Esophagus squamous epithelium (tissue), 5 donors: ENCODE data around the gene IL1RN. TPM values are rescaled to one million over a fixed set of nuclear protein-coding genes. Genes with fewer than 3 reads are reported as not detected.

Experiments
- DNase-seq: peaks from one replicate; lab custom pipeline; 2025; lab: John Stamatoyannopoulos, UW
- H3K27ac ChIP-seq, 4 donors: fragments of 200-600 bp; sonication (generic); one replicate each; pipeline ENCODE4 v1.5.1; 2016 to 2019; ENCODE audit warnings: mild to moderate bottlenecking in 1 of 4
- H3K27me3 ChIP-seq, 4 donors: fragments of 200-600 bp; sonication (generic); 1 replicate in 3 of 4; 2 replicates in 1 of 4; pipeline versions ENCODE4 v1.5.1 to v1.6.0; 2017 to 2021; ENCODE audit warnings: antibody characterized with exemption in 1 of 4
- H3K36me3 ChIP-seq, 3 donors: fragments of 200-600 bp; sonication (generic); one replicate each; pipeline ENCODE4 v1.5.1; 2016 to 2019
- H3K4me1 ChIP-seq, 3 donors: fragments of 200-600 bp; sonication (generic); one replicate each; pipeline ENCODE4 v1.5.1; 2017 to 2019
- H3K4me3 ChIP-seq, 4 donors: fragments of 200-600 bp; sonication (generic); 1 replicate in 3 of 4; 2 replicates in 1 of 4; pipeline ENCODE4 v1.5.1; 2016 to 2019; ENCODE audit warnings: mild to moderate bottlenecking in 2 of 4, moderate library complexity in 1 of 4
- H3K9me3 ChIP-seq, 3 donors: fragments of 200-600 bp; sonication (generic); one replicate each; pipeline ENCODE4 v1.5.1; 2016 to 2019
- POLR2A ChIP-seq, 4 donors: fragments of 450-650 bp; IDR thresholded peaks; one replicate each; pipeline ENCODE4 v1.6.1; 2017; ENCODE audit warnings: antibody characterized with exemption in 4 of 4, mild to moderate bottlenecking in 4 of 4, moderate library complexity in 3 of 4
- WGBS, 2 donors: methylation state at CpG; one replicate each; pipeline ENCODE4 v1.1.5; 2018; 5-methylcytosine and 5-hydroxymethylcytosine counted together
- intact Hi-C: fragments of 100-400 bp; cut with DNase I; formaldehyde crosslinking; loops from one replicate; pipeline ENCODE4 v1.15.0; 2022
- total RNA-seq, 4 donors: library from RNA; depleted of rRNA; stranded (reverse); fragments of >200 nt; gene quantifications; one replicate each; pipeline ENCODE4 v1.1.0, GENCODE V29; 2016
- TF ChIP-seq, protein P1 (sequence below), 6 experiments: fragments of 450-650 bp in 4 of 6; fragments of 200-600 bp in 2 of 6; sonication (generic) in 2 of 6; IDR thresholded peaks; one replicate each; pipeline ENCODE4 v1.5.1; 2016 to 2019; ENCODE audit warnings: antibody characterized with exemption in 6 of 6, mild to moderate bottlenecking in 4 of 6, moderate library complexity in 4 of 6
- donor health status: DM: yes; HTN: yes; CAD: no.

The IL1RN gene
- total RNA-seq, 4 donors from 2014 or later = 594 to 1,539 (median 978) TPM

DNA sequence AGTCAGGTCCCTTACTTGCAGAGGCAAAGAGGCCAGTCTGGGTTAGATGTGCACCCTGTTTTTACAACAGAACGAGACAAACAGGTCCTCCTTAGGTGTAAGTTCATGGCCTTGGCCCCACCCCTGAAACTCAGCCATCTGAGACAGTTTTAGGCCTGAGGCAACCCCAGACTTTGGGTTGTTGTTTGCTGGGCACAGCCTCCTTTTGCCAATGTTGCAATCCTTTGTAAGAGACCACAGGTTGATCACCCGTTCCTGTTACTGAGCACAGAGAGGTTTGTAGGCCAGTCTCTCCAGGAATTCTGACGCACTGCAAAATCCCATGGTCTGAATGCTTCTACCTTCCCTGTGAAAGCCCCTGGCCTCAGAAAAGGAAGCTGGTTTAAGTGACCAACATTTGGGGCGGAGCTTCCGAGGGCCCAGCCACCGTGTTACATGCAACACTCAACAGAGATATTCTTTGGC lies 15.5 kb upstream of the IL1RN start:
- H3K9me3 ChIP-seq = no peaks in the 10 kb centered on the region
- peaks cover 24 to 72% (median 38%) of the 10 kb centered on the region in 3 donors for H3K4me1 ChIP-seq
- intact Hi-C loops = no loop called here
- 48 to 63% methylated on average over 2 to 4 of the region's 6 CpGs for WGBS, 2 donors
- H3K4me3 ChIP-seq = no peak overlapping the region
- no peak for DNase-seq
- no peaks in the 10 kb centered on the region for H3K36me3 ChIP-seq
- TF ChIP-seq POLR2A (IDR thresholded peaks at IDR 0.05) = no peak
- TF ChIP-seq, protein P1, sequence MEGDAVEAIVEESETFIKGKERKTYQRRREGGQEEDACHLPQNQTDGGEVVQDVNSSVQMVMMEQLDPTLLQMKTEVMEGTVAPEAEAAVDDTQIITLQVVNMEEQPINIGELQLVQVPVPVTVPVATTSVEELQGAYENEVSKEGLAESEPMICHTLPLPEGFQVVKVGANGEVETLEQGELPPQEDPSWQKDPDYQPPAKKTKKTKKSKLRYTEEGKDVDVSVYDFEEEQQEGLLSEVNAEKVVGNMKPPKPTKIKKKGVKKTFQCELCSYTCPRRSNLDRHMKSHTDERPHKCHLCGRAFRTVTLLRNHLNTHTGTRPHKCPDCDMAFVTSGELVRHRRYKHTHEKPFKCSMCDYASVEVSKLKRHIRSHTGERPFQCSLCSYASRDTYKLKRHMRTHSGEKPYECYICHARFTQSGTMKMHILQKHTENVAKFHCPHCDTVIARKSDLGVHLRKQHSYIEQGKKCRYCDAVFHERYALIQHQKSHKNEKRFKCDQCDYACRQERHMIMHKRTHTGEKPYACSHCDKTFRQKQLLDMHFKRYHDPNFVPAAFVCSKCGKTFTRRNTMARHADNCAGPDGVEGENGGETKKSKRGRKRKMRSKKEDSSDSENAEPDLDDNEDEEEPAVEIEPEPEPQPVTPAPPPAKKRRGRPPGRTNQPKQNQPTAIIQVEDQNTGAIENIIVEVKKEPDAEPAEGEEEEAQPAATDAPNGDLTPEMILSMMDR (IDR thresholded peaks at IDR 0.05) = no peak
- peak overlapping the region; percentile 63 to 98 (median 86) for H3K27ac ChIP-seq
- H3K27me3 ChIP-seq = no peaks in the 10 kb centered on the region

- H3K4me3 ChIP-seq = no peak overlapping the region
- no peak for DNase-seq
- intact Hi-C loops = no loop called here
- 81 to 85% methylated on average over 8 of the region's 8 CpGs for WGBS, 2 donors
- no peaks in the 10 kb centered on the region for H3K36me3 ChIP-seq
- TF ChIP-seq POLR2A (IDR thresholded peaks at IDR 0.05) = no peak
- TF ChIP-seq, protein P1 (IDR thresholded peaks at IDR 0.05) = no peak
- H3K27ac ChIP-seq = peak overlapping the region; percentile 63 to 98 (median 86)
- no peaks in the 10 kb centered on the region for H3K27me3 ChIP-seq
- H3K4me1 ChIP-seq = peaks cover 25 to 78% (median 42%) of the 10 kb centered on the region in 3 donors
- H3K9me3 ChIP-seq = no peaks in the 10 kb centered on the region
Measured at GRCh38 chr2:113112441-113112840, 15.0 kb upstream of the IL1RN start.

GRCh38 chr2:113112871-113113270 lies 14.5 kb upstream of the IL1RN start:
- Histone ChIP-seq H3K4me1 (peaks cover 25 to 79% (median 42%) of the 10 kb centered on the region in 3 donors), H3K4me3 (no peak overlapping the region), H3K9me3 (no peaks in the 10 kb centered on the region), H3K36me3 (no peaks in the 10 kb centered on the region), H3K27ac (peak overlapping the region; percentile 63 to 98 (median 86)), H3K27me3 (no peaks in the 10 kb centered on the region)
- intact Hi-C loops = no loop called here
- TF ChIP-seq POLR2A (IDR thresholded peaks at IDR 0.05) = no peak
- TF ChIP-seq, protein P1 (IDR thresholded peaks at IDR 0.05) = no peak
- 70 to 91% methylated on average over 6 of the region's 6 CpGs for WGBS, 2 donors
- no peak for DNase-seq

- WGBS, 2 donors = 35 to 37% methylated on average over 3 of the region's 3 CpGs
- TF ChIP-seq, protein P1 (IDR thresholded peaks at IDR 0.05) = no peak
- TF ChIP-seq POLR2A (IDR thresholded peaks at IDR 0.05) = no peak
- H3K27ac ChIP-seq = peak overlapping the region; percentile 73 to 98 (median 89)
Measured at GRCh38 chr2:113113807-113114206, 13.6 kb upstream of the IL1RN start.

DNA sequence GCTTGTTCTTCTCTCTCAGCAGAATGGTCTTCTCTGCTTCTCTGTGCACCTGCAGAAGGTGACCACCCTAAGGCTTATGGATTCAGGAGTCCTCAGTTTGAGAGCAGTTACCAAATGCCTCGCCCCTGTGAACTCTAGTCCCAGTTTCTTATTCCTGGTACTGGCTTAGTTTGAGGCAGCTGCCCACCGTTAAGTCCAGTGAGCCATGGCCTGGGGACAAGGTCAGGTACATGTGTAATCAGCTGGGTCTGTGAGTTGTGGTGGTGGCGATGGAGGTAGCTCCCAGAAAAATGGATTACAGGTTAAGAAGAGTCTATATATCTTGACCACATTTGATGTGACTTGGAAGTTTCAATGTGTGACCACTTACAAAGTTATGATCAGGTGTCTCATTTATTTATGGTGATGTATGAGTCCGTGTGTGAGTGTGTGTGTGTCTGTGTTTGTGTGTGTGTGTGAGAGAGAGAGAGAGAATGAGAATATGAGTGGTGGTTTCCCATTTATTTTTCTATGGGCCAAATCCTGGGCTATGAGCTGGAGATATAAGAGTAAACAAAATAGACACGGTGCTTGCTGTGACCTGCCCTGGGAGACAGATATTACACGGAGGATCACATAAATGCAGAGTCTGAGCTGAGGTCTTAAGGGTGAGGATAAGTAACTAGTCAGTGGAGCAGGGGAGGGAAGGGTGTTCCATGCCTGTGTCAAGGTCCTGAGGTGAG lies 13.0 kb upstream of the IL1RN start:
- no peaks in the 10 kb centered on the region for H3K27me3 ChIP-seq
- peaks cover 25 to 94% (median 42%) of the 10 kb centered on the region in 3 donors for H3K4me1 ChIP-seq
- H3K9me3 ChIP-seq = no peaks in the 10 kb centered on the region
- H3K4me3 ChIP-seq = no peak overlapping the region
- intact Hi-C loops = no loop called here
- WGBS, 2 donors = 41 to 54% methylated on average over 6 of the region's 6 CpGs
- no peak for DNase-seq
- H3K27ac ChIP-seq = peak overlapping the region; percentile 73 to 98 (median 89)
- H3K36me3 ChIP-seq = no peaks in the 10 kb centered on the region
- TF ChIP-seq, protein P1 (IDR thresholded peaks at IDR 0.05) = no peak
- TF ChIP-seq POLR2A (IDR thresholded peaks at IDR 0.05) = peak in 1 of 4 donors; percentile 28

More at GRCh38 chr2:113113807-113114206, 13.6 kb upstream of the IL1RN start:
- no peaks in the 10 kb centered on the region for H3K9me3 ChIP-seq
- DNase-seq = no peak
- no peaks in the 10 kb centered on the region for H3K36me3 ChIP-seq
- H3K27me3 ChIP-seq = no peaks in the 10 kb centered on the region
- peaks cover 25 to 88% (median 42%) of the 10 kb centered on the region in 3 donors for H3K4me1 ChIP-seq
- H3K4me3 ChIP-seq = no peak overlapping the region
- intact Hi-C loops = no loop called here
